NCI-H2029 treated with DMSO at 0.1 percent for 48 hours (cell line): Measurements from ENCODE around the gene ARMC12.

Experiments used
- DNase-seq: peaks from one replicate; lab custom pipeline; 2025; lab: John Stamatoyannopoulos, UW

The ARMC12 gene

GRCh38 chr6:35735452-35735851, 1.4 kb upstream of the ARMC12 start:
- DNase-seq, result no peak

- peak; percentile 3 for DNase-seq
Observed at GRCh38 chr6:35736253-35736894, 458 bp upstream of the ARMC12 start.

DNA sequence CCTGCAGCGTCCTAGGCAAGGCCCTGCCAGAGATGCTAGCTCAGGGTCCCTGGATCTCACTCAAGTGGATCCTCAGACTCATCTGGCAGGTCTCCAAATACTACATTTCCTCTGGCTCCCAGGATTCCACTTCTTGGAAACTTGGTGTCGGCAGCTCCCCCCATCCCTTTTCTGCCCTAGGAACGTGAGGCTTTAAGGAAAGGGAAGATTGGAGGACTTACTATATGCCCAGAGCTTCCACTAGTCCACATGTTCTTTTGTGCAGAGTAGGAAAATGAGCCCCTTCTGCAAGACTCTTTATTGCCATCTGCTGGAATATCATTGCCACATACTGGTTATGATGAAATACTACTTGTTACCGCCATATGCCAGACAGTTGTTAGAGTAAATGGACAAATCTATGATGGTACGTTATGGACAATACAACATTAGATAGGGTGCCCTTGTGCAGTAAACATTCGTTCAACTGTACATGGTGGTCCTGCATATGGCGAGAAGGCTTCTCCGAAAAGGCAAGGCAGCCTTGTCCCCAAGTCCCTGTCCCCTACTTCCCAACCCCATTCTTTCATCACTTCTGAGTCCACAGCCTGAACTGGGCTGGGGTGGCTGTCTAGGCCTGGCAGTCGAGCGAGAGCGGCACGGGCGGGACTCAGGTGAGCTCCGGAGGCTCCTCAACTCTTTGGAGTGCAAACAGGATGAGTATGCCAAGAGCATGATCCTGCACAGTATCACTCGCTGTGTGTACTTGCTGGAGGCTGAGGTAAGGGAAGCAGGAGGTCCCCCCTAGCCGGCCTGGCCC, 780 bp downstream of the ARMC12 start:
- DNase-seq, result peak; percentile 65

DNA sequence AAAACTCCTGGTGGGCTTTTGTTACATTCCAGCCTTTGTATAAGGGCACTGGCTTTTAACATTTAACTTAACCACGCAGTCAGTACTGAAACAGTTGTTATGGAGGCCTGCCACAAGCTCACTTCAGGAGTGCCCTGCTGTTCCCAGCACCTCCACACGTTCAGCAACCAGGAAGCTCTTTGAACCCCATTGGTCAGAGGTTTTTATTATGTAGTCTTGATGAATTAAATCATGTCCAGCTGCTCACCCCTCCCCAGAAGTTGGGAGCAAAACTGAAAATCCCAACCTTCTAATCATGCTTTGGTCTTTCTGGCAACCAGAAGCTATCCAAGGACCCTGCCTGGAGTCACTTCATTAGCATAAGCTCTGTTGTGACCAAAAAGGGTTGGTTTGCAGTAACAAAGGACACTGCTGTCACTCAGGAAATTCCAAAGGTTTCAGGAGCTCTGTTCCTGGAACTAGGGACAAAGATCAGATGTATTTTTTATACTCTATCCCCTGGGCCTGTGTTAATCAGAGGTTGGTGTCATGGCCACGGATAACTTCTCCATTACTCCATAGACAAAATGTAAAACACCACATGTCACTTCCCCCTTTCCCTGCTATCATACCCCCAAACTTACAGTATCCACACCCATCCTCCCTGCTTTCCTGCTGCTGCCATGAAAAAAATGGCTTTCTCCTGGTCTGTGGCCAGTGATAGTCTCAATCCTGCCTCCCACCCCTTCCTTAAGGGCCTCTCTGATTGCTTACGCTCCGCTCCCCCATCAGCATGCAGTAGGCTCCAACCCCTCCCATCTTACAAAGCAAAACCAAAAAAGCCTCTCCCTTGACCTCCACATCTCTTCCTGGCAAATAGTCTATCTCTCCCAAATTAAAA, 3.1 kb downstream of the ARMC12 start:
- DNase-seq, result no peak

DNA sequence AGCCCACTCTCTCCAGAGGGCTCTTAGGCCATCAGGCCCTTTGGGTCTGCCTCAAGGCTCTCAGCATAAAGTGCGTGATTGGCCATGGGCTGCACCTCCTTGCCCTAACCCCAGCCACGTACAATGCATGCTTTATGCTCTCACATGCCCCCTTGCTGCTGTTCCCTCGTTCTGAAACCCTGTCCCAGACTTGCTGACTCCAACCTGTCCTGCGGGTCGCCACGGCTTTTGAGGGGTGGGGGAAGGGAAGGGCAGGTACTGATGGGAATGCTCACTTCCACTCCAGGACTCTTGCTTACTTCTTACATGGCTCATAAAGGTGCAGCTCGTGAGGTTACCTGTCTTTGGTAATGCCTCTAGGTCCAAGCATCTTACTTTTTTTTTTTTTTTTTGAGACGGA, 6.0 kb downstream of the ARMC12 start:
- no peak for DNase-seq

DNA sequence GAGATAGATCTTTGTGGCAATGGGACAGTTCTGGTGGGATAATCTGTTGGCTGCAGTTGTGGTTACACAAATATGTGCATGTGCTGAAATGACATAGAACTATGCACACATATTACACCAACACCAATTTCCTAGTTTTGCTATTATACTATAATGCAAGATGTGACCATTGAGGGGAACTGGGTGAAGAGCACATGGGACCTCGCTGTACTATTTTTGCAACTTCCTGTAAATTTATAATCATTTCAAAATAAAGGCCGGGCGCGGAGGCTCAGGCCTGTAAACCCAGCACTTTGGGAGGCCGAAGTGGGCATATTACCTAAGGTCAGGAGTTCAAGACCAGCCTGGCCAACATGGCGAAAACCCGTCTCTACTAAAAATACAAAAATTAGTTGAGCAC, 8.7 kb downstream of the ARMC12 start:
- no peak for DNase-seq

- DNase-seq, result no peak
Observed at GRCh38 chr6:35746516-35746915, 9.7 kb downstream of the ARMC12 start.

DNA sequence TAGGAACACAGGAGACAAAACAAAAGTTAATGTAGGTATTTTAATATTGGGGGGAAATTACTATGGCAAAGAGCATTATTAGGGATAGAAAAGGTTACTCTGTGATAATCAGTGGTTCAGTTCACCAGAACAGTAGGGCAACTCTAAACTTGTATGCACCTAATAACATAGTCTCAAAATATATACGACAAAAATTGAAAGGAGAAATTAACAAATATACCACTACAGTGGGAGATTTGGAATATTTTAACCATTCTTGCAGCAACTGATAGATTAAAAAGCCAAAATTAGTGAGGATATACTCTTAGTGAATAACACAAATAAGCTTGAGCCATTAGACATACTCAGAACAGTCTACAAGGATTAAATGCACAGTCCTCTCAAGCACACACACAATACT, 11.0 kb downstream of the ARMC12 start:
- no peak for DNase-seq

DNA sequence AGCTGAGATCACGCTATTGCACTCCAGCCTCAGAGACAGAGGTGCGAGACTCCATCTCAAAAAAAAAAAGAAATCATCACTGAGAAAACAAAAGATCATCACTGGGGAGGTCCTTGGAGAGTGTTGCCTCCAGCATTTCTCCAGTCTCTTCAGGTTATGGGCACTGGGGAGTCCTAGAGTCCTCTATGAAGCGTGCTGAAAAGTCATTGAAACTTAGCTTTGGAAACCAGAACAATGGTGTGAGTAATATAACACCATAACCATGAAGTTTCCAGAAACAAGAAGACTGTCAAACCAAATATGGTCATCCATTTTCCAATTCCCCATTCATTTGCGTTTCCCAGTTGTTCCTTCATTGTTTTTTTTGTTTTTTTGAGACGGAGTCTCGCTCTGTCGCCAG, 13.7 kb downstream of the ARMC12 start:
- DNase-seq, result no peak

GRCh38 chr6:35751594-35751993, 14.8 kb downstream of the ARMC12 start:
- no peak for DNase-seq

- no peak for DNase-seq
Observed at GRCh38 chr6:35752330-35752729, 15.5 kb downstream of the ARMC12 start.

GRCh38 chr6:35754452-35755277, 17.8 kb downstream of the ARMC12 start:
- DNase-seq, result peak; percentile 95

DNA sequence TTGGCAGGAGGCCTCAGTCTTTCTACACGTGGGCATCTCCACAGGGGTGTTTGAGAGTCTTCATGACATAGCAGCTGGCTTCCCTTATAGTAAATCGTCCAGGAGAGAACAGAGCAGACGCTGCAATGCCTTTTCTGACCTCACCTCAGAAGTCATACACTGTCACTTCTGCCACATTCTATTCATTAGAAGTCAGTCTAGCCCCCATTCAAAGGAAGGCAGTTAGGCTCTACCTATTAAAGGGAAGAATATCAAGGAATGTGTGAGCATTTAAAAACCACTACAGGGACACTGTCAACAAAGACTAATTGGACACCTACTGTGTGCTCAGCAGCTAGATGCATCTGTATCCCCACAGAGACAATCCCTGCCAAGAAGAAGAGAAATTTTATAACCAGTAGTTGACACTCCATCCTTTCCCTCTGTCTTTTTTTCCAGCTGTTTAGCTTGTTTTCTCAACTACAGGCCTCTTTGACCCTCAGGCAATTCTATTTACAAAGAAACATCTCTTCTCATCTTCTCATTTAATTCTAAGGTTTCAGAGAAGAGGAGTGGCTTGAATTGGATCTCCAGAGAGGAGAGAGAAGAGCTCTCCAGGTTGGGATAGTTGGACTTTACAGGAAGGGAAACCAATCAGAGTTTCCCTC, 18.6 kb downstream of the ARMC12 start:
- no peak for DNase-seq

- DNase-seq, result no peak
Observed at GRCh38 chr6:35757456-35758123, 20.8 kb downstream of the ARMC12 start.

DNA sequence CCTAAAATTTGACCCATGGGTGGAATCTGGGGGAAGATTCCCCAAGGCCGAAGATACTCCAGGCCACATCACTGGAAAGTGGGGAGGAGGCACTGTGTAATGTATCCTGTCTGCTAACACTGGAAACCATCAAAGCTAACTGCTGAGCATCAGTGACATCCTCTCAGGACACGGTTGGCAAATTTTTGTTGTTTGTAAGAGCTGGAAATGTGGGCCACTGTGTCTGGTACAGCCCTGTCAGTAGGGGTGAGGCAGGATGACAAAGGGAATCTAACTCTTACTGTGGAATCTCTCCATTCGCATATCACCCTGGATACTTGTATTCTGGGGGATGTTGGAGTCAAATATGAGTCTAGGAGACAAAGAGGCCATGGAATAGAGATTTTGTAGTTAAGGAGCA, 22.6 kb downstream of the ARMC12 start:
- DNase-seq, result no peak

GRCh38 chr6:35765739-35766138, 28.9 kb downstream of the ARMC12 start:
- DNase-seq, result no peak

DNA sequence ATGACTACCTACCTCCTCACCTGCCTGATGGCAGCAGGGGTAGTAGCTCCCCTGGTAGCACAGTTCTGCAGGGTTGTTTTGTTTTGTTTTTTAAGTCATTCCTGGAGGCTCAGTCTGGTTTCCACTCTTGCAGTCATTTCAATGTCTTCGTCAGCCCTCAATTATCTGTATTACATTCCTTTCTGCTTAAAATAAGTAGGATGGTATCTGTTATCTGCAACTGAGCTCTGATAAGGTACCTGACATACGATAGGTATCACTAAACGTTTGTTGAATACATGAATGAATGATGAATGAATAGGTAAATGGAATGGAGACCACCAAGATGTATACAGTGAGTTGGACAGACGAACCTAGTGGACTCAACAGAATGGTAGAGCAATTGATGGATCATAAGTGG, 32.4 kb downstream of the ARMC12 start:
- no peak for DNase-seq

- DNase-seq, result no peak
Observed at GRCh38 chr6:35771343-35771627, 34.5 kb downstream of the ARMC12 start.

DNA sequence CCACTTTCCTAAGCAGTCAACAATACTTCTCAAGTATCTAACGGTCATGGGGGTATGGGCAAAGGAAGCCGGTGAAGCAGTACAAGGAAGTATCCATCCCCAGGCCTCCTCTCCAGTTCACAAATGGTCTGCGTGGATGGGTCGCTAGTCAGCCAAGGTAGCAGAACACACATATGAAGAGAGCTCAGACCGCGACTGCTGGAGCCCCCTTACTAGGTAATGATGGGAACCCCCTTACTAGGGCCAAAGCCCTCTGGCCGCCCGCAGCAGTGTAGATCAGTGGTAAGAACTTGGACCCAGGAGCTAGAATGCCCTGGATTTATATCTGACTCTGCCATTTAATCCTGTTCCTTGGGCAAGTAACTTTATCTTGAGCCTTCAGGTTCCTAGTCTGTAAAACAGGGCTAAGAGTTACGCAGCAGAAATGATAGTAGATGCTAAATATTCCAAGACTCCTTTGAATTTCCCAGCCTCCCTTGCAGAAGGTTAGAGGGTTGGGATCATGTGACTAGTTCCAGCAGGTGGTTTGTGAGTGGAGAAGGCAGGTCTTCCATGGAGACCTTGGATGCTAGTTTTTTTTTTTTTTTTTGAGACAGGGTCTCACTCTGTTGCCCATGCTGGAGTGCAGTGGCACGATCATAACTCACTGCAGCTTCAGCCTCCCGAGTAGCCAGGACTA, 37.4 kb downstream of the ARMC12 start:
- no peak for DNase-seq

DNA sequence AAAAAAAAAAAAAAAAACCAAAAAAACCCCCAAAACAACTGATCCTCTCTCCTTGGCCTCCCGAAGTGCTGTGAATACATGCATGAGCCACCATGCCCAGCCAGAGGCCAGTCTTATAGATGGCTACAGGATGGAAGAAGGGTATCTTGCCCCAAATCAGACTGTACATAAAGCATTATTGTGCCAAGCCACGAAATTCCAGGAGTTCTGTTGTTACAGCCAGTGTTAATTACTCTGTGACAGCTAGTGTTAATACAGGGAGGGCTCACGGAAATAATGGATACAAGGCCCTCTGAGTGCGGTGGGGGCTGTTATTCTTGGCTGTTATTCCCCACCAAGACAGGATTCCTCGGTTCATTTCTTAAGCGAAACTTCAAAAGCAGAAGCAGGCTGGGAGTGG, 38.2 kb downstream of the ARMC12 start:
- DNase-seq, result no peak
